Measurements from ENCODE around the gene TENT4A. TPM values are rescaled to one million over a fixed set of nuclear protein-coding genes. Genes with fewer than 3 reads are reported as not detected.

Gene TENT4A
- total and polyA plus RNA-seq, 2 of the 13 experiments (the other 11 are each of a cell fraction or from before 2014, with no cell fraction given) = 6.3 to 13.3 TPM

GRCh38 chr5:6805841-6806240 lies 92.6 kb downstream of the TENT4A start:
- Histone ChIP-seq H2AFZ (ENCODE audit: low read length) (no peak overlapping the region), H4K20me1 (ENCODE audit: insufficient read depth, low read length) (no peaks in the 10 kb centered on the region), H3K79me2 (ENCODE audit: insufficient read depth, low read length) (no peaks in the 10 kb centered on the region), H3K4me1 (ENCODE audit: insufficient read depth, low read length) (no peaks in the 10 kb centered on the region), H3K9me3 (ENCODE audit: low read length) (no peaks in the 10 kb centered on the region), H3K27ac (ENCODE audit: extremely low read length, insufficient read depth, low read length) (no peak overlapping the region), H3K4me2 (ENCODE audit: low read depth, low read length) (no peak overlapping the region), H3K9ac (ENCODE audit: insufficient read depth, low read depth, low read length) (no peak overlapping the region), H3K36me3 (replicated peaks in 1 of 2; ENCODE audit: control insufficient read depth in 1 of 2, insufficient read depth in 2 of 2, low read length in 2 of 2) (no peaks in the 10 kb centered on the region), H3K4me3 (replicated peaks in 1 of 3; ENCODE audit: insufficient read depth in 1 of 3, low read depth in 2 of 3, low read length in 3 of 3) (no peak overlapping the region), H3K27me3 (ENCODE audit: control insufficient read depth in 1 of 2, insufficient read depth in 2 of 2, low read length in 2 of 2) (peaks cover 0 to 16% of the 10 kb centered on the region in 2 experiments; a peak in 3 of 5 replicates)
- FAIRE-seq (no peak), ATAC-seq (no peak), DNase-seq (ENCODE audit: low spot score) (no peak)
- BruUV-seq (replicated peaks) = no TSS peak
- WGBS (ENCODE audit: low lambda C conversion rate) = 25% methylated on average over 2 of the region's 2 CpGs
- CTCF ChIA-PET (ENCODE audit: low intra/inter-chr PET ratio, low total read pairs) = no interaction called here
- TF ChIP-seq ZBTB21 (CRISPR knock-in tag; IDR thresholded peaks at IDR 0.05) (no peak), ZFP82 (CRISPR knock-in tag; IDR thresholded peaks at IDR 0.05; ENCODE audit: borderline replicate concordance) (no peak)
- POLR2A ChIA-PET = no interaction called here
- in situ Hi-C loops (cut with HindIII; ENCODE audit: extremely low pct_ligation_motif_present, low pct_unique_long_range_greater_than_20kb) = loop anchor here (25.0 kb wide), 2 partner anchors 581 to 781 kb away; partner anchors contain the start of gene ADCY2
- intact Hi-C loops (cut with micrococcal nuclease; ENCODE audit: unreplicated experiment) = no loop called here

Other genes with a start within 250 kb of the TENT4A start
- 69.1 and 71.4 TPM in 2 replicates for gene NSUN2, start 80.4 kb upstream of the TENT4A start, total RNA-seq (2016; rRNA removed; fragmentation: Illumina TruSeq; extraction: Trizol)
- gene NSUN2, start 80.4 kb upstream of the TENT4A start, polyA plus RNA-seq (2011; rRNA removed) = 51.7 and 52.1 TPM in 2 replicates
- gene SRD5A1, start 80.0 kb upstream of the TENT4A start, total RNA-seq (2016; rRNA removed; fragmentation: Illumina TruSeq; extraction: Trizol) = 6.1 and 7.1 TPM in 2 replicates
- gene SRD5A1, start 80.0 kb upstream of the TENT4A start, polyA plus RNA-seq (2011; rRNA removed) = 9.9 and 11.3 TPM in 2 replicates

All from HepG2 (cell line).